Measurements from ENCODE around the gene LRRC47.

LRRC47 gene

DNA sequence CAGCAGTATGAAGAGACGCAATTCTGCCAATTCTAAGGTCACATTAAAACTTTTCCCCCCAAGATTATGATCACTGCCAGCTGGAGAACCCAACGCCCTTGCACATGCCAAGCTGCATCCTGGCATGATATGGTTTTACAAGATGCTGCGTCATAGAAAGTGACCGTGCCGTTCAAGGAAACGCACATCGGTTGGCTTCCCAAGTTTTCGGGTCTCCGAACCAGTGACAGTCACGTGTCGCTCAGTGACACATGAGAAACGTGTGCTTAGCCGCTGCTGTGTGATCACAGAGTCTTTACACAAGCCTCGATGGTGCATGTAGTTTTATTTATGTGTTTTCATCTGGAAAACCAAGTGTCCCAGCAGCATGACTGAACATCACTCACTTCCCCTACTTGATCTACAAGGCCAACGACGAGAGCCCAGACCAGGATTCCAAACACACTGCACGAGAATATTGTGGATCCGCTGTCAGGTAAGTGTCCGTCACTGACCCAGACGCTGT lies 16.3 kb downstream of the LRRC47 start:
- TF ChIP-seq, protein P1, sequence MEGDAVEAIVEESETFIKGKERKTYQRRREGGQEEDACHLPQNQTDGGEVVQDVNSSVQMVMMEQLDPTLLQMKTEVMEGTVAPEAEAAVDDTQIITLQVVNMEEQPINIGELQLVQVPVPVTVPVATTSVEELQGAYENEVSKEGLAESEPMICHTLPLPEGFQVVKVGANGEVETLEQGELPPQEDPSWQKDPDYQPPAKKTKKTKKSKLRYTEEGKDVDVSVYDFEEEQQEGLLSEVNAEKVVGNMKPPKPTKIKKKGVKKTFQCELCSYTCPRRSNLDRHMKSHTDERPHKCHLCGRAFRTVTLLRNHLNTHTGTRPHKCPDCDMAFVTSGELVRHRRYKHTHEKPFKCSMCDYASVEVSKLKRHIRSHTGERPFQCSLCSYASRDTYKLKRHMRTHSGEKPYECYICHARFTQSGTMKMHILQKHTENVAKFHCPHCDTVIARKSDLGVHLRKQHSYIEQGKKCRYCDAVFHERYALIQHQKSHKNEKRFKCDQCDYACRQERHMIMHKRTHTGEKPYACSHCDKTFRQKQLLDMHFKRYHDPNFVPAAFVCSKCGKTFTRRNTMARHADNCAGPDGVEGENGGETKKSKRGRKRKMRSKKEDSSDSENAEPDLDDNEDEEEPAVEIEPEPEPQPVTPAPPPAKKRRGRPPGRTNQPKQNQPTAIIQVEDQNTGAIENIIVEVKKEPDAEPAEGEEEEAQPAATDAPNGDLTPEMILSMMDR (IDR thresholded peaks at IDR 0.05; ENCODE audit: insufficient read depth, low read depth, low read length, missing control alignments), result no peak
- no peak overlapping the region for H3K4me3 ChIP-seq (ENCODE audit: low read depth, low read length)
- DNase-seq (ENCODE audit: low read depth), result no peak

DNA sequence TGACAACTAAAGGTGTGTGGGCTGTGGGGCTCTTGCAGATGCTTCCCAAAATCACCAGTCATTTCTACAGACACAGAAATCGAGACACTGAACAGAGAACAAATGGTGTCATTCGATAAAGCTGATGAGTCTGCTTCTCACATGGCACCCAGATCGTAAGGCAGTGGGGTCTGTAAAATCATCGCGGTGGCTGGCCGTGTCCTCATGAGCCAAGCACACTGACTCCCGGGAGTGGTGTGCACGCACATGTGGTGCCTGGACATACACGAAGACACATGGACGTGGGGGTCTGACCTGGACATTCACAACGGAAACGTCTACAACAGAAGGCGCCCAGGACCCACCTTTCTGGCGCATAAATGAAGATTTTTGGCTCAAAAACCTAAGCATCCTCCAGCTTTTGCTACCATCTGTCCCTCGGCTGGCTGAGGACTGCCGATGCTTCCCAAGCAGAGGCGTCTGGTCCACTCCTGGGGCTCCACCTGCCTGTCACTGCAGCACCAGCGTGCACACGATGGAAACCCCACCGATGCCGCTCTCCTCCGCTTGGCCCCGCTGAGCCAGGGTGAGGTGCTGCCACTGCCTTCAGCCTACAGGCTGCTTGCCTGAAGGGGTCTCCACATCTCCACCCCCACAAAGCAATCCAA lies 16.9 kb downstream of the LRRC47 start:
- no peak overlapping the region for H3K4me3 ChIP-seq (ENCODE audit: low read depth, low read length)
- DNase-seq (ENCODE audit: low read depth), result no peak
- TF ChIP-seq, protein P1 (IDR thresholded peaks at IDR 0.05; ENCODE audit: insufficient read depth, low read depth, low read length, missing control alignments), result no peak

DNA sequence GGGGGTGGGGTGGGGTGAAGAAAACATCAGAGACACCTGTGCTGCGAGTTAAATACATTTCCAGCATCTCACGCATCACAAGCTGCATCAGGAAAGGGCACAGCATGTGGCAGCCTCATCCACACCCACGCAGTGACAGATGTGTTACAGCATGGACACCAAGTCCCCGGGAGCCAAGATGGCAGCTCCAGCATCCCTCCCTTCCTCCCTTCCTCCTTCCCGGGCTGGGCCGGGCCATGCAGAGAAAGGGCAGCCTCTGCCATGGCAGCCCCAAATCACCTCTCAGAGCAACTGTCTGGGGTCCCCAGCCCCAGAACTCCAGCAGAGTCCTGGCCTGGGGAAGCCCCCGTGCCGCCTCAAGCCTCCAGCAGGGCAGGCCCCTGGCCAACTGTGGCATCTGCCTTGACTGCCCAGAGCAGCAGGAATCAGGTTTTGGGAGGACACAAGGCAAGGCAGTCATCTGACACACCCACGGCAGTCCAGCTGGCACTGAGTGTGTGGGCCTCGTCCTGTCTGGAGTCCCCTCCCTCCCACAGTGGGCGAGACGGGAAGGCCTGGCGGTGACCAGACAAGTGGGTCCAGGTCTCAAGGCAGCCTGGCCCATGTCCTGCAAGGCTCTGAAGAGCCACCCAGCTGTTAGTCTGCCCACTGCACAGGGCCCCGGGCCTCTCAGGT lies 17.6 kb downstream of the LRRC47 start:
- TF ChIP-seq, protein P1 (IDR thresholded peaks at IDR 0.05; ENCODE audit: insufficient read depth, low read depth, low read length, missing control alignments), result no peak
- no peak for DNase-seq (ENCODE audit: low read depth)
- H3K4me3 ChIP-seq (ENCODE audit: low read depth, low read length), result no peak overlapping the region

DNA sequence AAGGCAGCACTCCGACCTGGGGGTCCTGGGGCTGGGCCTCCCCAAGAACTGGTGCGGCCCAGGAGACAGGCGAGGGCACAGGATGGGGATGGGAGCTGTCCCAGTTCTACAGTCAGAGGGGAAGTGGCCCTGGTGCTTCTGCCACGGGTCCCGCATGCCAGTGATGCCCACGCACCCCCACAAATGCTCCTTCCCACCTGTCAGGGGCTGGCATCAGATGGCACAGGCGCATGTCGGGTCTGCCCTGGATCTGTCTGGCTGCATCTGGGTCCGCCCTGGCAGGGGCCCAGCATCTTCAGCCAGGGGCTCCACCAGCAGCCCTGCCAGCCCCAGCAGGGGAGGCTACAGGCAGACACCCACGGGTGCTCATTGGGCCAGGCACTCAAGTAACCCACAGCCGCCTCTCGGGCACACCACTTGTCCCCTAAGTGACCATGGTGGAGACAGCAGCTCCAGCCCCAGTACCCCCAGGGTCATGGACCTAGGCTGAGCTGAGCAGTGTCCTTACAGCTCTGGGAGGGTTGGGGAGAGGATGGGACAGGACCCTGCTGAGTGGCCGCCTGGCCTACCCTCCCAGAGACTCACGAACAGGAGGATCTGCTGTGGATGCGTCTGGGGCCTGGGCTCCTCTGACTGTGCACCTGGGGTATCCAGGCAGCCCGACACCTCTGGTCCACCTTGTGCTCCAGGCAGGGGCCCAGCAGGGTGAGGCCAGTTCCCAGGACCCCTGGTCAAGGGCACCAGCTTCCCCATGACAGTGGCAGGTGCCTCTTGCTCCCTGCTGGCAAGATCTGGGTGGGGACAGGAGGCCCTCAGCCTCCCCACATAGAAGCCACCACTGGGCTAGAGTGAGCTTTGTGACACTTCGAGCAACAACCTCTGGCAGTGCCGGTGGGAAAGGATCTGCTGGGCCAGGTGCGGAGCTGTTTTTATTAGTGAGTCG lies 18.4 kb downstream of the LRRC47 start:
- no peak for DNase-seq (ENCODE audit: low read depth)
- no peak overlapping the region for H3K4me3 ChIP-seq (ENCODE audit: low read depth, low read length)
- TF ChIP-seq, protein P1 (IDR thresholded peaks at IDR 0.05; ENCODE audit: insufficient read depth, low read depth, low read length, missing control alignments), result no peak

DNA sequence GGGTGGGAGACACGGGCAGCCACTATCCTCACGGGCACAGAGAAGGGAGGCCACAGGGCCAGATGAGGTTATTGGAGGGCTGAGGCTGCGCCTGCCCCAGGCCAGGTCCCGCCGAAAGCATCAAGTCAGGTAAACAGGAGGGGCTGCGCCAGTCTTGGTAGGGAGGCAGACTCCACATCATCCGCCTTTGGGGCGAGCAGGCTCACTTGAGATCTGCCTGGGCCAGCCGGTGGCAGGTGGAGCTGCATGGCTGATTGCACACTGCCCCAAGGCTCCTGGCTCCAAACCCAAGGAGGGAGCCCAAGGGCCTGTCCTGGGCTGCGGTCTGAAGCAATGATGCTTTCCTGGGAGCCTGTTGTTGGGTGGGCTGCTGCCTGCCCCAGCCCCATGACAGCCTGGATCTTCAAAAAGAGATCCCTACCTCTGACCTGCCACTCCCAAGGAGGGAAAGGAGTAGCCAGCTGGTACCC lies 19.2 kb downstream of the LRRC47 start:
- TF ChIP-seq, protein P1 (IDR thresholded peaks at IDR 0.05; ENCODE audit: insufficient read depth, low read depth, low read length, missing control alignments), result no peak
- H3K4me3 ChIP-seq (ENCODE audit: low read depth, low read length), result no peak overlapping the region
- no peak for DNase-seq (ENCODE audit: low read depth)

DNA sequence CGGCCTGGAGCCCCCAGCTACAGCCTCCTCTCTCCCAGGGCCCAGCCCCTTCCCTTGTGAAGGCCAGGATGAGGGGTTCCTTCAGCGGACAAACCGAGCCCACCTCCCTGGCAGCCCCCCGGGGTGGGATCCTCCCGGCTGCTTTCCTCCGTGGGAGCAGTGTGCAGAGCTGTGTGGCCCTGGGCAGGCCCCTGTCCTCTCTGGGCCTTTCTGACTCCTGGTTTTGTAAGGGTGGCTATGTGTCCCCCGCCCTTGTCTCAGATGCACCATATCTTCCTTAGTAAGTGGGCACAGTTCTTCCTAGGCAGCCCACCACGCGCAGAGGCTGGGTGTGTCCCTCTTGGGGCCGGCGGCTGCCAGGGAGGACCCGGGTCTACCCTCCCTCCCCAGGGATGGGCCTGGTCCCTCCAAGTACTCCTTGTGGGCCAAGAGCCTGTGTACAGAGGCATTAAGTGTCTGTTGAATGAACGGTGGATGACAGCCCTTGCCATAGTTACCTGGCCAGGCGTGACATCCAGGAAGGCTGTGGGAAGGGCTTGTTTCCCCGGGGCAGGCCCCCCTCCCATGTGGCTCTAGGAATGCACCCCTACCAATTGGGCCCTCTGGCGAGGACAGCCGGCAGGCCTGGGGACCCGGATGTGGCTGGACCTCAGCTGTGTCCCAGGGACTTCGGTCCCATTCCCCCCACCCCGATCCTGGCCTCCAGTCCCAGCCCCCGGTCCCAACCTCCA lies 19.9 kb downstream of the LRRC47 start:
- TF ChIP-seq, protein P1 (IDR thresholded peaks at IDR 0.05; ENCODE audit: insufficient read depth, low read depth, low read length, missing control alignments), result no peak
- no peak for DNase-seq (ENCODE audit: low read depth)
- H3K4me3 ChIP-seq (ENCODE audit: low read depth, low read length), result no peak overlapping the region
